GM12878 (cell line): Measurements from ENCODE around the gene CACNA1E.

Experiments used
- BRCA1 ChIP-seq: IDR thresholded peaks from 2 replicates; pipeline ENCODE4 v1.6.1; 2011; ENCODE audit warnings: low read depth, low read length, improper control_type of control experiment
- ESRRA ChIP-seq: IDR thresholded peaks from 2 replicates; pipeline ENCODE4 v1.6.1; 2012; ENCODE audit warnings: mild to moderate bottlenecking, low read length, improper control_type of control experiment
- FOXK2 ChIP-seq: fragments of 450-650 bp; IDR thresholded peaks from 2 replicates; pipeline ENCODE4 v1.6.1; 2017; ENCODE audit warnings: mild to moderate bottlenecking, moderate library complexity
- JUND ChIP-seq: IDR thresholded peaks from 2 replicates; pipeline ENCODE4 v1.6.1; 2012; ENCODE audit warnings: low read depth, mild to moderate bottlenecking, low read length, improper control_type of control experiment, moderate library complexity
- KLF5 ChIP-seq: fragments of 450-650 bp; IDR thresholded peaks from 2 replicates; pipeline ENCODE4 v1.6.1; 2014; ENCODE audit warnings: mild to moderate bottlenecking; ENCODE audit not compliant: partially characterized antibody
- SP1 ChIP-seq: IDR thresholded peaks from one replicate; pipeline ENCODE4 v1.6.1; 2011; ENCODE audit warnings: low read depth, low read length
- TAF1 ChIP-seq: IDR thresholded peaks from 2 replicates; pipeline ENCODE4 v1.6.1; 2011; ENCODE audit warnings: mild to moderate bottlenecking, low read depth, low read length, borderline replicate concordance
- TF ChIP-seq, protein P1 (sequence below), 3 experiments: IDR thresholded peaks in 2 of 3; conservative IDR thresholded peaks in 1 of 3; 2 replicates each; pipeline ENCODE4 v1.5.1; 2011; ENCODE audit warnings: low read depth in 3 of 3, low read length in 3 of 3, mild to moderate bottlenecking in 3 of 3, control low read depth in 2 of 3, moderate library complexity in 2 of 3, inconsistent platforms in 1 of 3, mixed read lengths in 1 of 3; ENCODE audit not compliant: control insufficient read depth in 2 of 3, insufficient read depth in 1 of 3; ENCODE audit errors: extremely low read depth in 1 of 3
- TF ChIP-seq, protein P2 (sequence below): fragments of 450-650 bp; IDR thresholded peaks from 2 replicates; pipeline ENCODE4 v1.6.1; 2017; ENCODE audit warnings: antibody characterized with exemption, mild to moderate bottlenecking, moderate library complexity

DNA sequence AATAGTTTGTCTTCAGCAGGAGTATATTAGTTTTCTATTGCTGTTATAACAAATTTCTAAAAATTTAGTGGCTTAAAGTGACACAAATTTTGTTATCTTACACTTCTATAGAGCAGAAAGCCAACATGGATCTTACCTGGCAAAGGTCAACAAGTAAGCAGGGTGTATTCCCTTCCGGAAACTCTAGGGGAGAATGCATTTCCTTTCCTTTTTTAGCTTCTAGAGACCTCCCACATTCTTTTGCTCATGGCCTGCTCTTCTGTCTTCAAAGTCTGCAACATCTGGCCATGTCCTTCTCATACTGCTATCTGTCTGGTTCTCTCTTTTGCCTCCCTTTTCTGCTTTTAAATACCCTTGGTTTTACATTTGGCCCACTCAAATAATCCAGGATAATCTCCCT, 335.6 kb downstream of the CACNA1E start:
- no peak for TF ChIP-seq SP1
- TF ChIP-seq, protein P1, sequence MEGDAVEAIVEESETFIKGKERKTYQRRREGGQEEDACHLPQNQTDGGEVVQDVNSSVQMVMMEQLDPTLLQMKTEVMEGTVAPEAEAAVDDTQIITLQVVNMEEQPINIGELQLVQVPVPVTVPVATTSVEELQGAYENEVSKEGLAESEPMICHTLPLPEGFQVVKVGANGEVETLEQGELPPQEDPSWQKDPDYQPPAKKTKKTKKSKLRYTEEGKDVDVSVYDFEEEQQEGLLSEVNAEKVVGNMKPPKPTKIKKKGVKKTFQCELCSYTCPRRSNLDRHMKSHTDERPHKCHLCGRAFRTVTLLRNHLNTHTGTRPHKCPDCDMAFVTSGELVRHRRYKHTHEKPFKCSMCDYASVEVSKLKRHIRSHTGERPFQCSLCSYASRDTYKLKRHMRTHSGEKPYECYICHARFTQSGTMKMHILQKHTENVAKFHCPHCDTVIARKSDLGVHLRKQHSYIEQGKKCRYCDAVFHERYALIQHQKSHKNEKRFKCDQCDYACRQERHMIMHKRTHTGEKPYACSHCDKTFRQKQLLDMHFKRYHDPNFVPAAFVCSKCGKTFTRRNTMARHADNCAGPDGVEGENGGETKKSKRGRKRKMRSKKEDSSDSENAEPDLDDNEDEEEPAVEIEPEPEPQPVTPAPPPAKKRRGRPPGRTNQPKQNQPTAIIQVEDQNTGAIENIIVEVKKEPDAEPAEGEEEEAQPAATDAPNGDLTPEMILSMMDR (IDR thresholded peaks at IDR 0.05 in 2 of 3, conservative IDR thresholded peaks at IDR 0.05 in 1 of 3; ENCODE audit: control insufficient read depth in 2 of 3, extremely low read depth in 1 of 3, insufficient read depth in 1 of 3, low read depth in 3 of 3, low read length in 3 of 3), result no peak
- TF ChIP-seq TAF1, result no peak
- no peak for TF ChIP-seq KLF5
- TF ChIP-seq, protein P2, sequence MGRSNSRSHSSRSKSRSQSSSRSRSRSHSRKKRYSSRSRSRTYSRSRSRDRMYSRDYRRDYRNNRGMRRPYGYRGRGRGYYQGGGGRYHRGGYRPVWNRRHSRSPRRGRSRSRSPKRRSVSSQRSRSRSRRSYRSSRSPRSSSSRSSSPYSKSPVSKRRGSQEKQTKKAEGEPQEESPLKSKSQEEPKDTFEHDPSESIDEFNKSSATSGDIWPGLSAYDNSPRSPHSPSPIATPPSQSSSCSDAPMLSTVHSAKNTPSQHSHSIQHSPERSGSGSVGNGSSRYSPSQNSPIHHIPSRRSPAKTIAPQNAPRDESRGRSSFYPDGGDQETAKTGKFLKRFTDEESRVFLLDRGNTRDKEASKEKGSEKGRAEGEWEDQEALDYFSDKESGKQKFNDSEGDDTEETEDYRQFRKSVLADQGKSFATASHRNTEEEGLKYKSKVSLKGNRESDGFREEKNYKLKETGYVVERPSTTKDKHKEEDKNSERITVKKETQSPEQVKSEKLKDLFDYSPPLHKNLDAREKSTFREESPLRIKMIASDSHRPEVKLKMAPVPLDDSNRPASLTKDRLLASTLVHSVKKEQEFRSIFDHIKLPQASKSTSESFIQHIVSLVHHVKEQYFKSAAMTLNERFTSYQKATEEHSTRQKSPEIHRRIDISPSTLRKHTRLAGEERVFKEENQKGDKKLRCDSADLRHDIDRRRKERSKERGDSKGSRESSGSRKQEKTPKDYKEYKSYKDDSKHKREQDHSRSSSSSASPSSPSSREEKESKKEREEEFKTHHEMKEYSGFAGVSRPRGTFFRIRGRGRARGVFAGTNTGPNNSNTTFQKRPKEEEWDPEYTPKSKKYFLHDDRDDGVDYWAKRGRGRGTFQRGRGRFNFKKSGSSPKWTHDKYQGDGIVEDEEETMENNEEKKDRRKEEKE, result no peak
- no peak for TF ChIP-seq BRCA1
- TF ChIP-seq ESRRA, result no peak
- TF ChIP-seq FOXK2, result no peak
- no peak for TF ChIP-seq JUND
